B cell (primary cell): ENCODE data around the gene GPC5.

Source experiments
- EZH2 ChIP-seq: IDR thresholded peaks from 2 replicates; pipeline ENCODE4 v1.6.1; 2012; ENCODE audit warnings: borderline replicate concordance, low read depth, mild to moderate bottlenecking, moderate library complexity, low read length; ENCODE audit not compliant: insufficient read depth, poor library complexity, severe bottlenecking
- TF ChIP-seq, protein P1 (sequence below): fragments of 200-600 bp; IDR thresholded peaks from one replicate; pipeline ENCODE4 v1.8.0; 2022; ENCODE audit warnings: antibody characterized with exemption, mild to moderate bottlenecking

DNA sequence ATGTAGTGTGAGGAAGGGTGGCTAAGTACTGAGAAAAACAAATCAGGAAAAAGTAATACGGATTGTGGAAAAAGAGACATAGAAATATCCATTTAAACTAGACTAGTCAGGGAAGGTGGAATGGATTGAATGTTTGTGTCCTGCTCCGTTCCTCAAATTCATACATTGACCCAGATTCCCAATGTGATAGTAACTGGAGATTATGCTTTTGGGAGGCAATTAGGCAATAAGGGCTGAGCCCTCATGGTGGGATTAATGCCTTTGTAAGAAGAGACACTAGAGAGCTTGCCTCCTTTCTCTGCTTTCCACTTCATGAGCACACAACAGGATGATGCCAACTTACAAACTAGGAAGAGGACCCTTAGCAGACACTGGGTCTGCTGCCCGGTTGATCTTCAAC, 1063.0 kb downstream of the GPC5 start:
- no peak for TF ChIP-seq EZH2
- TF ChIP-seq, protein P1, sequence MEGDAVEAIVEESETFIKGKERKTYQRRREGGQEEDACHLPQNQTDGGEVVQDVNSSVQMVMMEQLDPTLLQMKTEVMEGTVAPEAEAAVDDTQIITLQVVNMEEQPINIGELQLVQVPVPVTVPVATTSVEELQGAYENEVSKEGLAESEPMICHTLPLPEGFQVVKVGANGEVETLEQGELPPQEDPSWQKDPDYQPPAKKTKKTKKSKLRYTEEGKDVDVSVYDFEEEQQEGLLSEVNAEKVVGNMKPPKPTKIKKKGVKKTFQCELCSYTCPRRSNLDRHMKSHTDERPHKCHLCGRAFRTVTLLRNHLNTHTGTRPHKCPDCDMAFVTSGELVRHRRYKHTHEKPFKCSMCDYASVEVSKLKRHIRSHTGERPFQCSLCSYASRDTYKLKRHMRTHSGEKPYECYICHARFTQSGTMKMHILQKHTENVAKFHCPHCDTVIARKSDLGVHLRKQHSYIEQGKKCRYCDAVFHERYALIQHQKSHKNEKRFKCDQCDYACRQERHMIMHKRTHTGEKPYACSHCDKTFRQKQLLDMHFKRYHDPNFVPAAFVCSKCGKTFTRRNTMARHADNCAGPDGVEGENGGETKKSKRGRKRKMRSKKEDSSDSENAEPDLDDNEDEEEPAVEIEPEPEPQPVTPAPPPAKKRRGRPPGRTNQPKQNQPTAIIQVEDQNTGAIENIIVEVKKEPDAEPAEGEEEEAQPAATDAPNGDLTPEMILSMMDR = no peak
